Measurements from ENCODE around the gene TSC22D4. TPM values are rescaled to one million over a fixed set of nuclear protein-coding genes. Genes with fewer than 3 reads are reported as not detected.
A peak's percentile ranks its signal among the peaks of the same experiment; 100 is the strongest.

The TSC22D4 gene
- total and polyA plus RNA-seq, 4 experiments from 2014 or later = 30.0 to 154 (median 89.1) TPM

GRCh38 chr7:100426516-100426915 is 52.5 kb downstream of the TSC22D4 start:
- Histone ChIP-seq H3K4me3 (ENCODE audit: low read length in 2 of 2) (no peak overlapping the region), H3K4me1 (ENCODE audit: insufficient read depth, low read length) (peaks cover 20% of the 10 kb centered on the region), H3K27me3 (ENCODE audit: insufficient read depth, low read length) (no peaks in the 10 kb centered on the region), H3K27ac (ENCODE audit: low read depth, low read length) (no peak overlapping the region), H3K9me3 (ENCODE audit: control insufficient read depth in 1 of 2, low read length in 2 of 2) (no peaks in the 10 kb centered on the region), H3K36me3 (ENCODE audit: insufficient read depth, low read length) (no peaks in the 10 kb centered on the region)
- Mint-ChIP-seq H3K27me3 (peaks cover 0 to 5% of the 10 kb centered on the region in 2 donors), H3K4me1 (peaks cover 5 to 36% (median 16%) of the 10 kb centered on the region in 4 donors), H3K27ac (no peak overlapping the region), H3K9me3 (peaks cover 0 to 12% (median 0%) of the 10 kb centered on the region in 8 donors), H3K4me3 (no peak overlapping the region), H3K36me3 (peaks cover 0 to 23% of the 10 kb centered on the region in 2 donors)
- ChIA-PET CTCF (ENCODE audit: partially characterized antibody) (no interaction called here), POLR2A (ENCODE audit: partially characterized antibody) (interaction anchor here (1.0 kb wide), 1 partner anchor 278 kb away, joined by 3 read pairs; no protein-coding TSS in a partner anchor)
- no peak for DNase-seq
- intact Hi-C loops (cut with micrococcal nuclease) = loop anchor here (5.0 kb wide), 1 partner anchor 344 kb away; the partner anchor contains the start of gene ZNF3

GRCh38 chr7:100425347-100425746 is 53.7 kb downstream of the TSC22D4 start:
- no peak overlapping the region for H3K4me3 ChIP-seq (ENCODE audit: low read length in 2 of 2)
- no peaks in the 10 kb centered on the region for H3K27me3 ChIP-seq (ENCODE audit: insufficient read depth, low read length)
- no peaks in the 10 kb centered on the region for H3K9me3 ChIP-seq (ENCODE audit: control insufficient read depth in 1 of 2, low read length in 2 of 2)
- H3K27ac ChIP-seq (ENCODE audit: low read depth, low read length) = no peak overlapping the region
- peak overlapping the region in 1 of 8 donors; percentile 44 for H3K4me3 Mint-ChIP-seq
- H3K4me1 Mint-ChIP-seq = peaks cover 2 to 24% (median 7%) of the 10 kb centered on the region in 4 donors
- peaks cover 0 to 18% of the 10 kb centered on the region in 2 donors for H3K36me3 Mint-ChIP-seq
- CTCF ChIA-PET (ENCODE audit: partially characterized antibody) = no interaction called here
- intact Hi-C loops (cut with micrococcal nuclease) = loop anchor here (5.0 kb wide), 1 partner anchor 343 kb away; the partner anchor contains the start of gene ZNF3
- POLR2A ChIA-PET (ENCODE audit: partially characterized antibody) = no interaction called here
- peaks cover 0 to 5% of the 10 kb centered on the region in 2 donors for H3K27me3 Mint-ChIP-seq
- no peaks in the 10 kb centered on the region for H3K36me3 ChIP-seq (ENCODE audit: insufficient read depth, low read length)
- peaks cover 8% of the 10 kb centered on the region for H3K4me1 ChIP-seq (ENCODE audit: insufficient read depth, low read length)
- H3K9me3 Mint-ChIP-seq = peaks cover 0 to 12% (median 0%) of the 10 kb centered on the region in 8 donors
- H3K27ac Mint-ChIP-seq = peak overlapping the region in 1 of 7 donors; percentile 59
- DNase-seq = no peak

GRCh38 chr7:100423315-100423714 is 55.7 kb downstream of the TSC22D4 start:
- no peak for DNase-seq
- Histone ChIP-seq H3K4me1 (ENCODE audit: insufficient read depth, low read length) (peaks cover 6% of the 10 kb centered on the region), H3K9me3 (ENCODE audit: control insufficient read depth in 1 of 2, low read length in 2 of 2) (no peaks in the 10 kb centered on the region), H3K4me3 (ENCODE audit: low read length in 2 of 2) (no peak overlapping the region), H3K27ac (ENCODE audit: low read depth, low read length) (no peak overlapping the region), H3K27me3 (ENCODE audit: insufficient read depth, low read length) (no peaks in the 10 kb centered on the region), H3K36me3 (ENCODE audit: insufficient read depth, low read length) (no peaks in the 10 kb centered on the region)
- Mint-ChIP-seq H3K27me3 (no peaks in the 10 kb centered on the region), H3K27ac (no peak overlapping the region), H3K4me3 (no peak overlapping the region), H3K9me3 (no peaks in the 10 kb centered on the region), H3K4me1 (peaks cover 1 to 6% (median 4%) of the 10 kb centered on the region in 4 donors), H3K36me3 (peaks cover 0 to 3% of the 10 kb centered on the region in 2 donors)
- ChIA-PET POLR2A (ENCODE audit: partially characterized antibody) (no interaction called here), CTCF (ENCODE audit: partially characterized antibody) (interaction anchor here (1.7 kb wide), 1 partner anchor 15 kb away, joined by 8 read pairs; no protein-coding TSS in a partner anchor)
- intact Hi-C loops (cut with micrococcal nuclease) = no loop called here

DNA sequence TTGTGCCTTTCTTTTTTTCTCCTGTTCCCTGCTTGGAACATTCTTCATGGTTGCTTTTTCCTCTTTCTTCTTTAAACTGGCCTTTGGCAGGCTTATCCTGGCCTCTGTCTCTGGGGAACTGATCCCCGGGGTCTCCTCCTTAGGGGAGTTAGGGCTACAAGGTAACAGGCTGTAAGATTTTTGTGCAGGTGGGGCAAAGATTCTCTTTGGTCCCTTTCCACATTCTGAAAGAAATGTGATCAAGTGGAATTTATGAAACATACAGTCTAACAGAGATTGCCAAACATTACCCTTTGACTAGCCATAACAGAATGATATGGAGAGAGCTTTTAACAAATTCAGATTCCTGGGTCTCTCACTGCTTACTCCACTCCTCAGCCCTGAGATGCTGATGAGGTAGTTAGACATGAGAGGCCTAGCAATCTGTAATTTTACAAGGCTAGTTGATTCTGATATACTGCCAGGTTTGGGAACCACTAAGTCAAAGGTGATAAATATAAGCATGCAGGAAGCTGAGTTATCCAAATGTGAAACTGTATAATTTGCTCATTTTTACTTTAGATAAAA is 59.3 kb downstream of the TSC22D4 start:
- no peak overlapping the region for H3K4me3 ChIP-seq (ENCODE audit: low read length in 2 of 2)
- no peaks in the 10 kb centered on the region for H3K36me3 ChIP-seq (ENCODE audit: insufficient read depth, low read length)
- DNase-seq = no peak
- H3K27me3 ChIP-seq (ENCODE audit: insufficient read depth, low read length) = no peaks in the 10 kb centered on the region
- peak overlapping the region in 1 of 7 donors; percentile 4 for H3K27ac Mint-ChIP-seq
- H3K9me3 ChIP-seq (ENCODE audit: control insufficient read depth in 1 of 2, low read length in 2 of 2) = no peaks in the 10 kb centered on the region
- no peaks in the 10 kb centered on the region for H3K4me1 Mint-ChIP-seq
- intact Hi-C loops (cut with micrococcal nuclease) = no loop called here
- CTCF ChIA-PET (ENCODE audit: partially characterized antibody) = no interaction called here
- H3K36me3 Mint-ChIP-seq = peaks cover 0 to 6% of the 10 kb centered on the region in 2 donors
- H3K4me1 ChIP-seq (ENCODE audit: insufficient read depth, low read length) = no peaks in the 10 kb centered on the region
- H3K9me3 Mint-ChIP-seq = no peaks in the 10 kb centered on the region
- H3K27me3 Mint-ChIP-seq = no peaks in the 10 kb centered on the region
- H3K27ac ChIP-seq (ENCODE audit: low read depth, low read length) = no peak overlapping the region
- H3K4me3 Mint-ChIP-seq = no peak overlapping the region
- POLR2A ChIA-PET (ENCODE audit: partially characterized antibody) = interaction anchor here (1.1 kb wide), 1 partner anchor 9 kb away, joined by 3 read pairs; the partner anchor contains the start of gene ZCWPW1

DNA sequence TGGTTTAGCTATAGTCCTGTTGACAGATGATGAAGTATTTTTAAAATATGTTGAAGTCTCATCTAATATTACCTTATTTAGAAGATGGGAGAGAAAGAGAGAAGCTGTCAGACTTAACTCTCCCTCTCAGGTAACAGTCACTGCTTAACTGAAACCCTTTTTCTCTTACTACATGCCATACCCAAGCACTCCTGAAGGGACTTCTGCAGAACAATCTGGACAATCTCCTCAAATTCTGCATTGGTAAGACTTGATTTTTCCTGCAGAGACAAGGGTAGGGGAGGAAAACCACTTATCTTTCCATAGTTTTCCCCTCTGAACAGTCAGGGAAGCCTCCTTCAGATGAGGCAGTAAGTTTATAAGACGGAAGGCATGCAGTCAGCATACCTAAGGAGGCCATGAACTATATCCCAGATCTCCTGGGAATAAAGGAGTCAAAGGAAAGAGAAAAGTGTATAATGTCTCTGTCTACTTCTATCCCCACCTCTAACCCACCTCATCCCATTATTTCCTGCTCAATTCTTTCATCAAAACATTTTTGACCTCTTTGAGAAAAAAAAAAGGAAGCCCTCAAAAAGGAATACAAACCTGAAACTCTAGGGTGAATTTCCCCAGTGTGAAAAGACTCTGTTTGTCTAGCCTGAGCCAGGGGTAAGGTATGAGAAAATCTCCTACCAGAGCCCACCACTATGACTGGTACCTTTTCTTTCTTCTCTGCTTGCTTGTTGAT is 59.9 kb downstream of the TSC22D4 start:
- H3K27ac ChIP-seq (ENCODE audit: low read depth, low read length) = no peak overlapping the region
- Mint-ChIP-seq H3K9me3 (no peaks in the 10 kb centered on the region), H3K27me3 (no peaks in the 10 kb centered on the region), H3K4me3 (no peak overlapping the region), H3K4me1 (no peaks in the 10 kb centered on the region), H3K27ac (peak overlapping the region in 1 of 7 donors; percentile 4), H3K36me3 (peaks cover 0 to 6% of the 10 kb centered on the region in 2 donors)
- no peak overlapping the region for H3K4me3 ChIP-seq (ENCODE audit: low read length in 2 of 2)
- CTCF ChIA-PET (ENCODE audit: partially characterized antibody) = no interaction called here
- H3K9me3 ChIP-seq (ENCODE audit: control insufficient read depth in 1 of 2, low read length in 2 of 2) = no peaks in the 10 kb centered on the region
- intact Hi-C loops (cut with micrococcal nuclease) = no loop called here
- H3K27me3 ChIP-seq (ENCODE audit: insufficient read depth, low read length) = no peaks in the 10 kb centered on the region
- POLR2A ChIA-PET (ENCODE audit: partially characterized antibody) = no interaction called here
- no peaks in the 10 kb centered on the region for H3K36me3 ChIP-seq (ENCODE audit: insufficient read depth, low read length)
- no peaks in the 10 kb centered on the region for H3K4me1 ChIP-seq (ENCODE audit: insufficient read depth, low read length)
- no peak for DNase-seq

Other genes with a start within 250 kb of the TSC22D4 start
- not detected for gene SPDYE3, start 171.5 kb downstream of the TSC22D4 start, total RNA-seq
- 1 to 10 TPM; 6.3 to 9.9 TPM for gene SPDYE3, start 171.5 kb downstream of the TSC22D4 start, polyA plus RNA-seq
- 100 to 1,000 TPM; 104 to 117 TPM for gene PILRB, start 121.1 kb downstream of the TSC22D4 start, total RNA-seq
- 1 to 10 TPM; 1.1 to 5.2 TPM for gene PILRB, start 121.1 kb downstream of the TSC22D4 start, polyA plus RNA-seq
- 1 to 10 TPM; 5.7 to 5.8 TPM for gene PILRA, start 105.7 kb downstream of the TSC22D4 start, total RNA-seq
- gene PILRA, start 105.7 kb downstream of the TSC22D4 start, polyA plus RNA-seq = under 1 TPM in 1 of 2 donors, not detected in 1; 0.32 TPM
- 10 to 100 TPM; 10.1 to 12.4 TPM for gene ZCWPW1, start 50.5 kb downstream of the TSC22D4 start, total RNA-seq
- gene ZCWPW1, start 50.5 kb downstream of the TSC22D4 start, polyA plus RNA-seq = 1 to 10 TPM; 5.0 to 6.1 TPM
- 10 to 100 TPM; 57.3 to 58.8 TPM for gene MEPCE, start 49.4 kb downstream of the TSC22D4 start, total RNA-seq
- gene MEPCE, start 49.4 kb downstream of the TSC22D4 start, polyA plus RNA-seq = 10 to 100 TPM in 1 of 2 donors, 1 to 10 TPM in 1; 7.9 to 11.8 TPM
- gene PPP1R35, start 42.7 kb downstream of the TSC22D4 start, total RNA-seq = 10 to 100 TPM; 77.7 to 83.8 TPM
- gene PPP1R35, start 42.7 kb downstream of the TSC22D4 start, polyA plus RNA-seq = 10 to 100 TPM; 28.6 to 49.7 TPM
- 1 to 10 TPM; 4.6 to 5.7 TPM for gene SPACDR, start 15.0 kb downstream of the TSC22D4 start, total RNA-seq
- gene SPACDR, start 15.0 kb downstream of the TSC22D4 start, polyA plus RNA-seq = under 1 TPM; 0.26 to 0.34 TPM
- under 1 TPM; 0.38 to 0.58 TPM for gene NYAP1, start 4.7 kb upstream of the TSC22D4 start, total RNA-seq
- gene NYAP1, start 4.7 kb upstream of the TSC22D4 start, polyA plus RNA-seq = not detected
- 10 to 100 TPM; 56.6 to 58.3 TPM for gene AGFG2, start 60.0 kb upstream of the TSC22D4 start, total RNA-seq
- gene AGFG2, start 60.0 kb upstream of the TSC22D4 start, polyA plus RNA-seq = 10 to 100 TPM; 19.7 to 35.6 TPM
- 100 to 1,000 TPM; 119 to 126 TPM for gene SAP25, start 94.7 kb upstream of the TSC22D4 start, total RNA-seq
- gene SAP25, start 94.7 kb upstream of the TSC22D4 start, polyA plus RNA-seq = under 1 TPM in 1 of 2 donors, not detected in 1; 0.72 TPM
- gene LRCH4, start 106.9 kb upstream of the TSC22D4 start, total RNA-seq = 100 to 1,000 TPM; 392 to 412 TPM
- gene LRCH4, start 106.9 kb upstream of the TSC22D4 start, polyA plus RNA-seq = 100 to 1,000 TPM; 119 to 167 TPM
- 1 to 10 TPM; 1.6 to 2.1 TPM for gene FBXO24, start 107.1 kb upstream of the TSC22D4 start, total RNA-seq
- under 1 TPM; 0.36 to 0.77 TPM for gene FBXO24, start 107.1 kb upstream of the TSC22D4 start, polyA plus RNA-seq
- 10 to 100 TPM in 1 of 2 experiments, 1 to 10 TPM in 1; 7.2 to 10.6 TPM for gene PCOLCE, start 123.1 kb upstream of the TSC22D4 start, total RNA-seq
- gene PCOLCE, start 123.1 kb upstream of the TSC22D4 start, polyA plus RNA-seq = 1 to 10 TPM; 1.3 to 1.6 TPM
- gene MOSPD3, start 133.3 kb upstream of the TSC22D4 start, total RNA-seq = 10 to 100 TPM; 13.4 to 15.6 TPM
- gene MOSPD3, start 133.3 kb upstream of the TSC22D4 start, polyA plus RNA-seq = 10 to 100 TPM; 24.6 to 32.1 TPM
- gene TFR2, start 162.3 kb upstream of the TSC22D4 start, total RNA-seq = 1 to 10 TPM; 5.4 to 6.2 TPM
- 1 to 10 TPM in 1 of 2 donors, under 1 TPM in 1; 0.75 to 2.8 TPM for gene TFR2, start 162.3 kb upstream of the TSC22D4 start, polyA plus RNA-seq
- not detected for gene ACTL6B, start 177.2 kb upstream of the TSC22D4 start, total RNA-seq
- not detected for gene ACTL6B, start 177.2 kb upstream of the TSC22D4 start, polyA plus RNA-seq
- gene GNB2, start 194.5 kb upstream of the TSC22D4 start, total RNA-seq = 100 to 1,000 TPM; 138 to 144 TPM
- gene GNB2, start 194.5 kb upstream of the TSC22D4 start, polyA plus RNA-seq = 10 to 100 TPM; 48.3 to 60.7 TPM
- 100 to 1,000 TPM; 116 to 118 TPM for gene GIGYF1, start 215.0 kb upstream of the TSC22D4 start, total RNA-seq
- gene GIGYF1, start 215.0 kb upstream of the TSC22D4 start, polyA plus RNA-seq = 1 to 10 TPM in 1 of 2 donors, under 1 TPM in 1; 0.19 to 3.1 TPM
- gene POP7, start 226.9 kb upstream of the TSC22D4 start, total RNA-seq = 10 to 100 TPM; 14.6 to 16.0 TPM
- gene POP7, start 226.9 kb upstream of the TSC22D4 start, polyA plus RNA-seq = 10 to 100 TPM; 43.7 to 49.9 TPM
- gene EPO, start 241.3 kb upstream of the TSC22D4 start, total RNA-seq = not detected
- gene EPO, start 241.3 kb upstream of the TSC22D4 start, polyA plus RNA-seq = not detected